DND-41 (cell line): ENCODE data around the gene PGM1.

ENCODE experiments used
- ATAC-seq: fragments of 200-7000 bp; cut with Tn5 transposase; 3 replicates; pipeline ENCODE4 v1.9.1; 2021; ENCODE audit warnings: low read depth; ENCODE audit not compliant: insufficient read depth
- DNase-seq: peaks from one replicate; pipeline ENCODE4 v3.0.0-alpha.2; 2020
- H2AFZ ChIP-seq: 2 replicates; pipeline ENCODE4 v1.6.0; 2012; ENCODE audit warnings: low read depth, low read length
- H3K27ac ChIP-seq: 2 replicates; pipeline ENCODE4 v1.5.1; 2012; ENCODE audit warnings: low read length, inconsistent platforms
- H3K27me3 ChIP-seq: fragments of 200-600 bp; sonication (generic); 2 replicates; pipeline ENCODE4 v1.6.0; 2012; ENCODE audit warnings: low read length, mild to moderate bottlenecking, inconsistent platforms; ENCODE audit not compliant: insufficient read depth, poor library complexity
- H3K36me3 ChIP-seq: 2 replicates; pipeline ENCODE4 v1.5.1; 2012; ENCODE audit warnings: low read length, inconsistent platforms; ENCODE audit not compliant: insufficient read depth
- H3K4me1 ChIP-seq: 2 replicates; pipeline ENCODE4 v1.5.1; 2012; ENCODE audit warnings: mild to moderate bottlenecking, low read length; ENCODE audit not compliant: insufficient read depth
- H3K4me2 ChIP-seq: 2 replicates; pipeline ENCODE4 v1.6.0; 2012; ENCODE audit warnings: mild to moderate bottlenecking, moderate library complexity, low read length, inconsistent platforms; ENCODE audit not compliant: insufficient read depth
- H3K4me3 ChIP-seq, 2 experiments: fragments of 200-600 bp in 1 of 2; shearing (Covaris generic) in 1 of 2; 2 replicates each; pipeline ENCODE4 v1.5.1; 2012 to 2016; ENCODE audit warnings: inconsistent platforms in 2 of 2, low read length in 2 of 2, mild to moderate bottlenecking in 2 of 2, low read depth in 1 of 2, moderate library complexity in 1 of 2
- H3K79me2 ChIP-seq: 2 replicates; pipeline ENCODE4 v1.6.0; 2012; ENCODE audit warnings: low read length, inconsistent platforms; ENCODE audit not compliant: insufficient read depth
- H3K9ac ChIP-seq: 2 replicates; pipeline ENCODE4 v1.6.0; 2012; ENCODE audit warnings: low read depth, mild to moderate bottlenecking, inconsistent platforms, low read length, moderate library complexity
- H3K9me3 ChIP-seq: 2 replicates; pipeline ENCODE4 v1.5.1; 2012; ENCODE audit warnings: low read length, moderate library complexity, mild to moderate bottlenecking, inconsistent platforms; ENCODE audit not compliant: insufficient read depth, severe bottlenecking
- H4K20me1 ChIP-seq: 2 replicates; pipeline ENCODE4 v1.6.0; 2012; ENCODE audit warnings: low read length; ENCODE audit not compliant: insufficient read depth
- CTCF ChIP-seq: IDR thresholded peaks from 2 replicates; pipeline ENCODE4 v1.5.1; 2012; ENCODE audit warnings: borderline replicate concordance, low read length, moderate library complexity, mild to moderate bottlenecking; ENCODE audit not compliant: poor library complexity, severe bottlenecking; ENCODE audit errors: extremely low read depth
- EZH2 ChIP-seq: IDR thresholded peaks from 3 replicates; pipeline ENCODE4 v1.6.1; 2012; ENCODE audit warnings: borderline replicate concordance, low read depth, mild to moderate bottlenecking, moderate library complexity, low read length, inconsistent platforms; ENCODE audit not compliant: severe bottlenecking

PGM1 gene

DNA sequence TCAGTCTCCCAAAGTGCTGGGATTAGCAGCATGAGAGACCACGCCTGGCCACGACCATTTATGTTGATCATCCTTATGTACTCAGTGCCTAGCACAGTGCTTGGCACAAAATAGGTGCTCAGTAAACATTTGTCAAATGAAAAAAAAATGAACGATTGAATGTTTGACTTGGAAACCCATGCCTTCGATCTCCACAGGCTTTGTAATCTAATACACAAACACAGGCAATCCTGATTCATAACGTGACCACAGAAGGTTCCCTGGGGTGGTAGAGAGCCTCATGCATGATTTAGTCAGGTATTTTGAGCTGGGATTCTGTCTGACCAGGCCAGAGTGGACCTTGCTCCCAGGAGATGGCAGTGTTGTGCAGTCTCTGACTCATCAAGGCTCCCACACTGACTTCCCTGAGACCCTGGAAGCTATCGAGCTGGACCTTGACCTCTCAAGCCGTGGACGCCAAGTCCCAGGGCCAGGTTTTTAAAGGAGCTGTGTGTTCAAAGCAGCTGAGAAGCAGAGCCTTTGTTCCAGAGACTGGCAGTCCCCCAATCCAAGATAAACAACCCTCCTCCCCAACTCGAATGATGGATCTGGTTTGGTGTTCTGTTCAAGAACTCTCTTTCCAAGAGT, 81.1 kb downstream of the PGM1 start:
- Histone ChIP-seq H4K20me1 (no peaks in the 10 kb centered on the region), H3K4me1 (no peaks in the 10 kb centered on the region), H2AFZ (no peak overlapping the region), H3K9ac (no peak overlapping the region), H3K36me3 (no peaks in the 10 kb centered on the region), H3K27me3 (no peaks in the 10 kb centered on the region), H3K79me2 (no peaks in the 10 kb centered on the region), H3K9me3 (no peaks in the 10 kb centered on the region), H3K4me3 (no peak overlapping the region), H3K4me2 (no peak overlapping the region), H3K27ac (no peak overlapping the region)
- ATAC-seq (peak; percentile 55; the same call in 1 of the 3 replicates), DNase-seq (peak; percentile 9)
- TF ChIP-seq EZH2 (no peak), CTCF (peak; percentile 54)

GRCh38 chr1:63674865-63675419, 81.7 kb downstream of the PGM1 start:
- Histone ChIP-seq H3K27ac (no peak overlapping the region), H3K4me1 (no peaks in the 10 kb centered on the region), H3K79me2 (no peaks in the 10 kb centered on the region), H3K36me3 (no peaks in the 10 kb centered on the region), H4K20me1 (no peaks in the 10 kb centered on the region), H2AFZ (no peak overlapping the region), H3K27me3 (no peaks in the 10 kb centered on the region), H3K9ac (no peak overlapping the region), H3K9me3 (no peaks in the 10 kb centered on the region), H3K4me3 (no peak overlapping the region), H3K4me2 (no peak overlapping the region)
- TF ChIP-seq CTCF (no peak), EZH2 (no peak)
- DNase-seq (no peak), ATAC-seq (no peak)

- Histone ChIP-seq H3K27ac (no peak overlapping the region), H3K4me2 (no peak overlapping the region), H3K9ac (no peak overlapping the region), H4K20me1 (no peaks in the 10 kb centered on the region), H3K9me3 (no peaks in the 10 kb centered on the region), H2AFZ (no peak overlapping the region), H3K4me3 (no peak overlapping the region), H3K27me3 (no peaks in the 10 kb centered on the region), H3K4me1 (no peaks in the 10 kb centered on the region), H3K79me2 (no peaks in the 10 kb centered on the region), H3K36me3 (no peaks in the 10 kb centered on the region)
- DNase-seq (no peak), ATAC-seq (no peak)
- no peak for TF ChIP-seq EZH2
- TF ChIP-seq CTCF, result no peak
Measured at GRCh38 chr1:63675420-63675931, 82.3 kb downstream of the PGM1 start.
